AG04449 (cell line): ENCODE data around the gene PLEKHG2.

Experiments
- CTCF ChIA-PET: fragments of 350-600 bp; formaldehyde crosslinking; extraction: SDS; loops from one replicate; lab custom pipeline; 2021; ENCODE audit warnings: antibody characterized with exemption; lab: Yijun Ruan, JAX
- POLR2A ChIA-PET: fragments of 400-600, 350-600 bp; formaldehyde crosslinking; extraction: SDS; loops from one replicate; lab custom pipeline; 2020; ENCODE audit warnings: antibody characterized with exemption, inconsistent platforms; lab: Yijun Ruan, JAX
- DNase-seq: peaks from one replicate; pipeline ENCODE4 v3.0.0-alpha.2; 2010; ENCODE audit warnings: low read depth, low spot score
- H3K4me3 ChIP-seq: 2 replicates; pipeline ENCODE4 v1.5.1; 2011; ENCODE audit warnings: low read depth, mild to moderate bottlenecking, control low read depth, low read length
- CTCF ChIP-seq: IDR thresholded peaks from one replicate; pipeline ENCODE4 v1.5.1; 2011; ENCODE audit warnings: mild to moderate bottlenecking, moderate library complexity, low read length, control low read depth, inconsistent platforms; ENCODE audit not compliant: insufficient read depth; ENCODE audit errors: missing control alignments

PLEKHG2 gene

DNA sequence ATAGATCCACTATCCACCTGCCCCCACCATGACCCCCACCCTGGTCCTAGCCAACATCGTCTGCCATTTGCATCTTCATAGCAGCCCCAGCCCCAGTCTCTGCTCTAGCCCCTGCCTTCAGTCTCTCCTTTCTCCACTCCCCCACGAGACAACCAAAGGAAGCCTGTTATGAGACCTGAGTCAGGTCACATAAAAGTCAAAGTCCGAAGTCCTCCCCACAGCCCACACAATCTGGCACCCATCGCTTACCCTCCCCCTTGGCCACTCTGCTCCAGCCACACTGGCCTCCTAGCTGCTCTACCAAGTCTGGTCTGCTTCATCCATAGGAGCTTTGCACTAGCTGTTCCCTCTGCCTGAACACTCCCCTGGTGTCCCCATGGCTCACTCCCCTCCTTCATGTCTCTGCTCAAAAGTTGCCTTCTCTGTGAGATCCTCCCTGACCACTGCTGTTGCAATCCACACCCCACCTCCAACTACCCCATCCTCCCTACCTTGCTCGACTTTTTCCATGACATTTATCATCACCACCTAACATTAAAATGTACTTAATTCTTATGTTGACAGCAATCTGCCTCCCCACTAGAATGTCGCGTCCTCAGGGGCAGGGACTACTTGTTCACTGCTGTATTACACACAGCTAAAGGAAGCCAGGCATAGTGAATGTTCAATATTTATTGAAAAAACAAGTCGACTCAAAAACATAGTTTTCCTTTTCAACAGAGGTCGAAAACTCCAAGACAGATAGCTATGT lies 1.2 kb upstream of the PLEKHG2 start:
- no peak for TF ChIP-seq CTCF
- ChIA-PET CTCF (interaction anchor here (0.6 to 2.2 kb wide), 16 partner anchors 8 to 289 kb away, joined by 3 to 102 read pairs (median 7); partner anchors contain the start of genes MED29, PAF1 and RPS16), POLR2A (interaction anchor here (1.2 to 2.3 kb wide), 10 partner anchors 7 to 69 kb away, joined by 4 to 49 read pairs (median 6); partner anchors contain the start of genes MED29, PAF1, RPS16 and SAMD4B)
- DNase-seq = no peak
- H3K4me3 ChIP-seq = peak overlapping the region; percentile 23

- ChIA-PET POLR2A (interaction anchor here (0.8 to 2.3 kb wide), 11 partner anchors 8 to 70 kb away, joined by 4 to 49 read pairs (median 6); partner anchors contain the start of genes MED29, PAF1, RPS16 and SAMD4B), CTCF (interaction anchor here (0.6 to 2.2 kb wide), 16 partner anchors 8 to 290 kb away, joined by 3 to 102 read pairs (median 7); partner anchors contain the start of genes MED29, PAF1 and RPS16)
- H3K4me3 ChIP-seq = peak overlapping the region; percentile 25
Measured at GRCh38 chr19:39411832-39412099, 703 bp upstream of the PLEKHG2 start.

GRCh38 chr19:39412867-39413271 lies 400 bp downstream of the PLEKHG2 start:
- TF ChIP-seq CTCF = no peak
- CTCF ChIA-PET = interaction anchor here (2.0 to 2.2 kb wide), 2 partner anchors 14 to 16 kb away, joined by 20 to 102 read pairs; no protein-coding TSS in a partner anchor
- POLR2A ChIA-PET = interaction anchor here (1.1 to 4.4 kb wide), 6 partner anchors 9 to 23 kb away, joined by 3 to 49 read pairs (median 14); partner anchors contain the start of gene RPS16
- no peak for DNase-seq
- H3K4me3 ChIP-seq = peak overlapping the region; percentile 87

More at GRCh38 chr19:39411832-39412099, 703 bp upstream of the PLEKHG2 start:
- peak; percentile 80 for TF ChIP-seq CTCF
- no peak for DNase-seq

DNA sequence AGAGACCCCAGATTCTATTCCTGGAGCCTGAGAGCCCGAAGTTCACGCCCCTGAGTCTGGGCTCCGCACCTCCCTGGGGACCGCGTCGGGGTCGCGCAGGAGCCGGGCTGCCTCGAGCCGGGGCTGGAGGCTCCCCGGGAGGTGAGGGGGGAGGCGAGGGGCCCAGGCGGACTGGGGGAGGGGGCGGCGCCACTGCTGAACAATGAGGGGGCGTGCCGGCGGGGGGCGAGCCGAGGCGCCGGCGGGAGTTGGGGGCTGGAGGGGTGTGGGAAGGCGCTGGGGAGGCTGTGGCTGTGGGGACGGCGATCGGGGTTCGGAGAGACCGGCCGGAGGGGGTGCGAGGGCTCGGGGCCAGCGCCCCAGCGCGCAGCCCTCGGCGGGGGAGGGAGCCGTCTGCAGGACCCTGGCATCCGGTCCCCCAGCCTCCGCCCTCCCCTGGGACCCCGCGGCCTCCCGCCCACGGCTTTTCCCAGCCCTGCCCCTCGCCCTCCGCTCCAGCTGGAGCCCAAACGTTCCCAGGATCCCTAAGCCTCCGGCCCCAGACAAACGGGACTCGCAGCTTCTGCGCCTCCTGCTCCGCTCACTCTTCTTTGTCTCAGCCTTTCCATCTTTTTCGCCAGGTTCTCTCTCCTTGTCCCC lies 922 bp downstream of the PLEKHG2 start:
- ChIA-PET CTCF (interaction anchor here (1.7 to 4.4 kb wide), 3 partner anchors 14 to 22 kb away, joined by 8 to 26 read pairs (median 20); partner anchors contain the start of genes MED29 and PAF1), POLR2A (interaction anchor here (1.1 to 4.4 kb wide), 4 partner anchors 10 to 22 kb away, joined by 3 to 31 read pairs (median 12); partner anchors contain the start of gene RPS16)

GRCh38 chr19:39413911-39414608 lies 1.6 kb downstream of the PLEKHG2 start:
- H3K4me3 ChIP-seq = peak overlapping the region; percentile 87
- DNase-seq = no peak
- ChIA-PET POLR2A (interaction anchor here (1.1 to 4.4 kb wide), 4 partner anchors 10 to 21 kb away, joined by 3 to 31 read pairs (median 12); partner anchors contain the start of gene RPS16), CTCF (interaction anchor here (0.5 to 4.4 kb wide), 9 partner anchors 11 to 126 kb away, joined by 3 to 26 read pairs (median 3); partner anchors contain the start of genes EID2, EID2B, MED29 and PAF1)
- TF ChIP-seq CTCF = peak; percentile 37

More for the DNA sequence above, 922 bp downstream of the PLEKHG2 start:
- H3K4me3 ChIP-seq = peak overlapping the region; percentile 87
- DNase-seq = no peak
- TF ChIP-seq CTCF = no peak
